Measurements from ENCODE around the gene ADARB1. TPM values are rescaled to one million over a fixed set of nuclear protein-coding genes. Genes with fewer than 3 reads are reported as not detected.

The ADARB1 gene
- total RNA-seq, 2 donors from 2014 or later = 8.7 to 9.3 TPM

DNA sequence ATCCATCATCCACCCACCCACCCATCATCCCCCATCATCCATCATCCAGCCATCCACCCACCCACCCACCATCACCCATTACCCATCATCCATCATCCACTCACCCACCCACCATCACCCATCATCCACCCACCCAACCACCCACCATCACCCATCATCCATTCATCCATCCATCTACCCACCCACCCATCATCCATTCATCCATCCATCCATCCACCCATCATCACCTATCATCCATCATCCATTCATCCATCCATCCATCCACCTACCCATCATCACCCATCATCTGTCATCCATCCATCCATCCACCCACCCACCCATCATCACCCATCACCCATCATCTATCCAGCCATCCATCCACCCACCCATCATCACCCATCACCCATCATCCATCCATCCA, 81.5 kb downstream of the ADARB1 start:
- intact Hi-C loops (cut with DNase I) = no loop called here
- peak; percentile 4 for DNase-seq
- no peaks in the 10 kb centered on the region for H3K27me3 ChIP-seq
- H3K9ac ChIP-seq (ENCODE audit: low read depth in 2 of 2, low read length in 2 of 2) = no peak overlapping the region
- H3K36me3 ChIP-seq = no peaks in the 10 kb centered on the region
- no peak overlapping the region for H3K4me3 ChIP-seq
- H3K9me3 ChIP-seq = no peaks in the 10 kb centered on the region
- H3K4me1 ChIP-seq = no peaks in the 10 kb centered on the region
- no peak overlapping the region for H3K27ac ChIP-seq
- TF ChIP-seq, protein P1, sequence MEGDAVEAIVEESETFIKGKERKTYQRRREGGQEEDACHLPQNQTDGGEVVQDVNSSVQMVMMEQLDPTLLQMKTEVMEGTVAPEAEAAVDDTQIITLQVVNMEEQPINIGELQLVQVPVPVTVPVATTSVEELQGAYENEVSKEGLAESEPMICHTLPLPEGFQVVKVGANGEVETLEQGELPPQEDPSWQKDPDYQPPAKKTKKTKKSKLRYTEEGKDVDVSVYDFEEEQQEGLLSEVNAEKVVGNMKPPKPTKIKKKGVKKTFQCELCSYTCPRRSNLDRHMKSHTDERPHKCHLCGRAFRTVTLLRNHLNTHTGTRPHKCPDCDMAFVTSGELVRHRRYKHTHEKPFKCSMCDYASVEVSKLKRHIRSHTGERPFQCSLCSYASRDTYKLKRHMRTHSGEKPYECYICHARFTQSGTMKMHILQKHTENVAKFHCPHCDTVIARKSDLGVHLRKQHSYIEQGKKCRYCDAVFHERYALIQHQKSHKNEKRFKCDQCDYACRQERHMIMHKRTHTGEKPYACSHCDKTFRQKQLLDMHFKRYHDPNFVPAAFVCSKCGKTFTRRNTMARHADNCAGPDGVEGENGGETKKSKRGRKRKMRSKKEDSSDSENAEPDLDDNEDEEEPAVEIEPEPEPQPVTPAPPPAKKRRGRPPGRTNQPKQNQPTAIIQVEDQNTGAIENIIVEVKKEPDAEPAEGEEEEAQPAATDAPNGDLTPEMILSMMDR (IDR thresholded peaks at IDR 0.05) = no peak

DNA sequence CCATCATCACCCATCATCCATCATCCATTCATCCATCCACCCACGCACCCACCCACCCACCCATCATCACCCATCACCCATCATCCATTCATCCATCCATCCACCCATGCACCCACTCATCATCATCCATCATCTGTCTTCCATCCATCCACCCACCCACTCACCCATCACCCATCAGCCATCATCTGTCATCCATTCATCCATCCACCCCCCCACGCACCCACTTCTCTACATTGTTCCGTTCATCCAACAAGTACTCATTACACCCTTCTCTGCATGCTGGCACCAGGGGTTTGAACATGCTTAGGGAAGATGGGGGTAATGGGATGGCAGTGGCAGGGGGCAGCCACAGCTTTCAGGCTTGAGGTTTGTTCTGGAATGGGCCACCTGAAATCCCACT, 82.1 kb downstream of the ADARB1 start:
- no peak overlapping the region for H3K27ac ChIP-seq
- no peaks in the 10 kb centered on the region for H3K9me3 ChIP-seq
- H3K36me3 ChIP-seq = no peaks in the 10 kb centered on the region
- no peaks in the 10 kb centered on the region for H3K4me1 ChIP-seq
- DNase-seq = peak; percentile 1
- intact Hi-C loops (cut with DNase I) = no loop called here
- H3K4me3 ChIP-seq = no peak overlapping the region
- TF ChIP-seq, protein P1 (IDR thresholded peaks at IDR 0.05) = no peak
- no peaks in the 10 kb centered on the region for H3K27me3 ChIP-seq
- H3K9ac ChIP-seq (ENCODE audit: low read depth in 2 of 2, low read length in 2 of 2) = no peak overlapping the region

DNA sequence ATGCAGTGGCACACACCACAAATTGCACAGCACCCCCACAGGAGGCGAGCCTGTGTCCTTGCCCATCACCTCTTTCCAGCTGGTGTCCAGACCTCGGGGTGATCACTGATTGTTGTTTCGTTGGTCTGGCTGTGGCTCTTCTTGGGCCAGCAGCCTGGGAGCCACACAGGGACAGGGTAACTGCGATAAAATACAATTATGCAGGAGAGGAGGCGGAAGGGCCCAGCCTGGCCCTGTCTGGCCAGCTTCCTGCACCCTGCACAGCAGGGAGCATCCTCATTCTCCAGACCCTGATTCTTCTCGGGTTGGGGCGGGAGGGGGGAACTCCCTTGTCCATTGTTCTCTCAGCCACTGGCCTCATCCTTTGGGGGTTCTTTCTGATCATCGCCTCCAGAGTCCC, 83.6 kb downstream of the ADARB1 start:
- DNase-seq = peak; percentile 6
- Histone ChIP-seq H3K27ac (no peak overlapping the region), H3K4me1 (no peaks in the 10 kb centered on the region), H3K4me3 (no peak overlapping the region), H3K9me3 (no peaks in the 10 kb centered on the region), H3K36me3 (no peaks in the 10 kb centered on the region), H3K9ac (ENCODE audit: low read depth in 2 of 2, low read length in 2 of 2) (no peak overlapping the region), H3K27me3 (no peaks in the 10 kb centered on the region)
- TF ChIP-seq, protein P1 (IDR thresholded peaks at IDR 0.05) = no peak
- intact Hi-C loops (cut with DNase I) = no loop called here

DNA sequence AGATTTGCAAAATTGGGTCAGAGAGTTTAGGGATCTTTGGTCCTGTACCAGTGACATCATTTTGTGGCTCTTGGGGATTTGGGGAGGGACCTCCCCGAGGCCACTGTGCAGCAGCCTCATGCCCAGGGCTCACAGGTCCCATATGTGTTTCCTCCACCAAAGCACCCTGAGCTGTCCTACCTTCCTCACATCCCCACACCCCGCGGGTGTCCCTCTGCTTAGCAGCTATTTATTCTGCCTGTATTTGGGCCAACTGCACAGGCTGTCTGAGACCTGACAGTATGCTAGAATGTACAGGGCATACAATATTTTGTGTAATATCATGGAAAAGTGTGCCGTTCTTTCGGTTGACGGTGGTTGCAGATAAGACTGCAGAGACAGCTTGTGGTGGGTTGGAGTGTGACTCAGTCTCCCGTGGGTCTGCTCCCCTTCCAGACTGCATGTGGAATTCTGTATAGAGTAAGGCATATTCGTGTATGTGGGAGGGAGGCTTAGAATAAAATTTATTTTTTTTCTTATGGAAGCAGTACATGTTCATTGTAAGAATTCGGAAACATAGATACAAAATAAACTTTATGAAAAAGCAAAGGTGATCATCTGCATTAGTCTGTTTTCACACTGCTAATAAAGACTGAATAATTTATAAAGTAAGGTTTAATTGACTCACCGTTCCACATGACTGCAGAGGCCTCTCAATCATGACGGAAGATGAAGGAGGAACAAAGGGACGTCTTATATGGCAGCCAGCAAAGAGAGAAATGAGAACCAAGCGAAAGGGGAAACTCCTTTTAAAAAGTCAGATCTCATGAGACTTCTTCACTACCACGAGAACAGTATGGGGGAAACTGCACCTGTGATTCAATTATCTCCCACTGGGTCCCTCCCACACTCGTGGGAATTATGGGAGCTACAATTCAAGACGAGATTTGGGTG, 84.4 kb downstream of the ADARB1 start:
- TF ChIP-seq, protein P1 (IDR thresholded peaks at IDR 0.05) = no peak
- intact Hi-C loops (cut with DNase I) = no loop called here
- H3K9ac ChIP-seq (ENCODE audit: low read depth in 2 of 2, low read length in 2 of 2) = no peak overlapping the region
- no peak overlapping the region for H3K27ac ChIP-seq
- no peaks in the 10 kb centered on the region for H3K9me3 ChIP-seq
- H3K27me3 ChIP-seq = no peaks in the 10 kb centered on the region
- H3K4me1 ChIP-seq = no peaks in the 10 kb centered on the region
- no peaks in the 10 kb centered on the region for H3K36me3 ChIP-seq
- no peak overlapping the region for H3K4me3 ChIP-seq
- peak; percentile 1 for DNase-seq

DNA sequence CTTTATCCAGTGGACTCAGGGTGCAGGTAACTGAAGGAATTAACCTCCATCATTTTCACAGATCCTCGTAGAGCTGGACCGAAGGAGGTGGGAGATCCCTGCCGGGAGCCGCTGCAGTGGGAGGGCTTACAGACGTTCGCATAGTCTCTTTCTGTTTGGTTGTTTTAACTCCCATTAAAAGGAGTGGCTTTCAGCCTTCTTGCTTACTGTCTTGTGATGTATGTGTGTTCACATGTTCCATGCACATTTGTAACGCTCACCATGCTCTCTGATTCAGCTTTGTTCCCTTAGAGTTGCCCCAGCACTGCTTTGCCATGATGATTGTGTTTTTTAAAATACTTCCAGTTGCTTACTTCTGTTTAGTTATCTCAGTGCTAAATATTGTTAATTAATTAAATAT, 85.8 kb downstream of the ADARB1 start:
- Histone ChIP-seq H3K4me1 (no peaks in the 10 kb centered on the region), H3K9ac (ENCODE audit: low read depth in 2 of 2, low read length in 2 of 2) (no peak overlapping the region), H3K4me3 (no peak overlapping the region), H3K27me3 (no peaks in the 10 kb centered on the region), H3K27ac (no peak overlapping the region), H3K36me3 (no peaks in the 10 kb centered on the region), H3K9me3 (no peaks in the 10 kb centered on the region)
- intact Hi-C loops (cut with DNase I) = no loop called here
- TF ChIP-seq, protein P1 (IDR thresholded peaks at IDR 0.05) = no peak
- DNase-seq = no peak
